A172 (cell line): Measurements from ENCODE around the gene FCAMR. TPM values are rescaled to one million over a fixed set of nuclear protein-coding genes. Genes with fewer than 3 reads are reported as not detected.
A peak's percentile ranks its signal among the peaks of the same experiment; 100 is the strongest.

Source experiments
- DNase-seq: peaks from one replicate; pipeline ENCODE4 v3.0.0-alpha.2; 2015; ENCODE audit warnings: low spot score
- total RNA-seq: library from RNA; depleted of rRNA; stranded (reverse); fragments of >200 nt; shearing (Covaris generic); gene quantifications from 2 replicates; pipeline ENCODE4 v1.2.3, GENCODE V29; 2014; rRNA removed

FCAMR gene, protein sequence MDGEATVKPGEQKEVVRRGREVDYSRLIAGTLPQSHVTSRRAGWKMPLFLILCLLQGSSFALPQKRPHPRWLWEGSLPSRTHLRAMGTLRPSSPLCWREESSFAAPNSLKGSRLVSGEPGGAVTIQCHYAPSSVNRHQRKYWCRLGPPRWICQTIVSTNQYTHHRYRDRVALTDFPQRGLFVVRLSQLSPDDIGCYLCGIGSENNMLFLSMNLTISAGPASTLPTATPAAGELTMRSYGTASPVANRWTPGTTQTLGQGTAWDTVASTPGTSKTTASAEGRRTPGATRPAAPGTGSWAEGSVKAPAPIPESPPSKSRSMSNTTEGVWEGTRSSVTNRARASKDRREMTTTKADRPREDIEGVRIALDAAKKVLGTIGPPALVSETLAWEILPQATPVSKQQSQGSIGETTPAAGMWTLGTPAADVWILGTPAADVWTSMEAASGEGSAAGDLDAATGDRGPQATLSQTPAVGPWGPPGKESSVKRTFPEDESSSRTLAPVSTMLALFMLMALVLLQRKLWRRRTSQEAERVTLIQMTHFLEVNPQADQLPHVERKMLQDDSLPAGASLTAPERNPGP
- total RNA-seq: not detected in 2 replicates

DNA sequence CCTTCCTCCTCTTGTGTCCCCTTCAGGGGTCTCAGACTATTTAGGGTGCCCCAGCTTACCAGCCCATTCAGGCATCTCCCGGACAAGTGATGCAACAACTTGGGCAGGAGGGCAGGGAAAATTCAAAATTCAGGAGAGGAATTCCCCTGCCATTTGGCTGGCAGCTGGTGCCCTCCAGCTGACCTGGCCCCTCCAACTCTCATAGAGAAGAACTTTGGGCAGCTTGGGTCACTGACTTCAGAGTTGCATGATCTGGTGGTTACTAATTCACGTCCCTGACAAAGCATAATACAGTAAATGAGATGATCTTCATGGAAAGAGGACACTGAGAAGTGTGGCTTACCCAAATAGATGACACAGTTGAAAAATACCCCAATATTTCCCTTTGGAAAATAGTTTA, at the start of gene FCAMR:
FCAMR (minus strand) TSS at position 15 of the 400 bp plus-strand sequence. CDS start 335 bp downstream, outside the sequence.
- no peak for DNase-seq

DNA sequence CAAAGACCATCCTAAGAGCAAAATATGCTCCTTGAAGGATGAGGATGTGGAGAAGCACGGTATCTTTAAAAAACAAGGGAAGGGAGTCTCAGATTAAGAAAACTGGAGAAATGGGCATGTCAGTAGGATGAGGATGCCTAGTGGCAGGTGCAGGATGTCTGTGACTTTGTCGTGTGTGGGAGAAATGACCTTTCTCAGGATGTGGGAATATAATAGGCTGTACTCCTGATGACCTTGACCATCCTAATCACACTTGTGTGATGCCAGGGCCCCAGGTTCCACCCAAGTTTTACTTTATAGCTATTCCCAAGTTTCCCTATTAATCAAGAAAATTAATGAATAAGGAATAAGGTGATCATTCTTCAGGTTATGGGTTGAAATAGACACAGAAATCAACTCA, 49.4 kb upstream of the FCAMR start:
- no peak for DNase-seq

DNA sequence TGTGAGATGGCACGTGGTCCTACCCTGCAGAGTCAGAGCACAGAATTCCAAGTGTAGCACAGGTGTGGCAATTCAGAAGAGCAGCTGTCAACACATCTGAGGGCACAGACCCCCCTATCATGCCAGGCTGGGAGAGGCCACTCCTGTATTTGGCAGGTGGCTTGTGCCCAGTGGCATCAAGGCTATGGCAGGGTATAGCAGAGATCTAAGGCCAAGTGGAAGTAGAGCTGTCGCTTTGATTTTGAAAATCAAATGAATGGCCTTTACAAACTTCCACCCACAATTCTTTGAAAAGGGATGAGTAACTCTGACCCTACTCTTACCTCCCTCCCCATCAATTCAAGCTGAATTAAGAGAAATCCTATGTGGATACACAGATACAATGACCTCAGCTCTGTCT, 48.9 kb upstream of the FCAMR start:
- DNase-seq: no peak

DNA sequence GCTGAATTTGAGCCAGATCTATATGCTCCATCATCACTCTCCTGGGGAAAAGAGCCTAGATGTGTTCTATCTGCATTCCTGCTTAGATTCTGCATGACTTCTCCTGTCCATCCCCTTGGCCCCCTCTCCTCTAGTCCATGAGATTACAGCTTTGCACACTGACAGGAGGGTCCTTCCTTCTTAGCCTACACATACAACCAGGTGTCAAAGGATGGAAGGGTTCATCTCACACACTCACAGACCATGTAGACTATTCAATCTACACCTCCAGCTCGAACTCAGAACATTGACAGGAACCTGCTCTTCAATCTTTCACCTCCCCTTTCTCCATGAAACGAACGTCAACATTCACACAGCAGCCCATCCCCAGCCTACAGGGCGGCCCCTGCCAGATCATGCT, 48.4 kb upstream of the FCAMR start:
- DNase-seq: no peak

DNA sequence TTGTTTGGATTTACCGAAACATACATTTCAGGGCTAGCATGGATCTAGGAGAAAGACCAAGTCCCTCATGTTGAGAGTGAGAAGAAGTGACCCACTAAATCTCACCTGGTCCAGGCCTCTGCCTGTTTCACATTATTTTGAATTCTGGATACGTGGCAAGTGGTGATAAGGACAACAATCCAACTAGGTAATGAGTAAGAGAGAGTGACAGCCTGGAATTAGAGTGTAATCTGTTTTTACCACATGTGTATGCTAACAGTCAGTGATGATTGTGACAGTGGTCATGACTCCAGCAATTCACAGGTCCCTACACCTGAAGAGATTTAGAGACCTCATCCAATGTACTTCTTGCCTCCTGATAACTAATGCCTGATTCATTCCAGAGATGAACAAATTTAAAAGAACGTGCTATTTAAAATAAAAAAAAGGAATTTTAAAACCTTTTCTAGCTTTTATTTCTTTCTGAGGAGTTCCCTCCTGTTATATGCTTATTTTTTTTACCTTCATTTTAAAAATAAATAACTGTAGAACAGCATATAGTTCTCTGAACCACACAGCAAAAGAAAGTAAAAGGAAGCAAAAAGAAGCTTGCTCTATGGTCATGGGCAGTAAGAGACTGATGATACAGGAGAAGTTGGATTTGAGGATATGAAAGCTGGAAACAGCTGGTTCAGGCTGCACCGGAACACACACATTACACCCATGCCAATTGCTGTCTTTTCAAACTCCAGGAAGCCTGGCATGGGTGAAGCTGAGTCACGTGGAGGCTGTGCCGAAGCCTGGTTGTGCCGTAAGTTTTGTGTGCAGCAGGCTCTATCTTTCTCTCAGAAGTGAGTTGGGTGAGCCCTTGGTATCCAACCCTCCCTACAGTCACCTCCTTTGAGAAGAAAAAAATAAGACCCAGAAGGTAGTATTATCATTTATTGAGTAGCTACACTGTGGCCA, 47.6 kb upstream of the FCAMR start:
- no peak for DNase-seq

DNA sequence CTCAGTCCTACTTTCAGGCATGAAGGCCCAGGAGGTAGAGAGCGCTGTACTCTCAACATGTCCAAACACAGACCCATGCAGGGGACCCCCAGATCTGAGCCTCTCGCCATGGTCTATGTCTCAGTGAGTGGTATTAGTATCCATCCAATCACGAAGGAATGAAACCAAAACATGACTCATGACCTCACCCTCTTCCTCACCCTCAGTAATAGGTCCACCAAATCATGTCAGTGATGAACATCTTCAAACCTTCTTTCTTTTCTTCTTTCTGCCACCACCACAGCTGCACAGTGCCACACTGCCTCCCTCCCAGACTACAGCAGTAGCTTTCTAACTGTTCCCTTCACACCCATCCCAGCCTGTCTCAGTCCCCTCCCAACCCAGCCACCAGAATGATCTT, 45.5 kb upstream of the FCAMR start:
- no peak for DNase-seq

DNA sequence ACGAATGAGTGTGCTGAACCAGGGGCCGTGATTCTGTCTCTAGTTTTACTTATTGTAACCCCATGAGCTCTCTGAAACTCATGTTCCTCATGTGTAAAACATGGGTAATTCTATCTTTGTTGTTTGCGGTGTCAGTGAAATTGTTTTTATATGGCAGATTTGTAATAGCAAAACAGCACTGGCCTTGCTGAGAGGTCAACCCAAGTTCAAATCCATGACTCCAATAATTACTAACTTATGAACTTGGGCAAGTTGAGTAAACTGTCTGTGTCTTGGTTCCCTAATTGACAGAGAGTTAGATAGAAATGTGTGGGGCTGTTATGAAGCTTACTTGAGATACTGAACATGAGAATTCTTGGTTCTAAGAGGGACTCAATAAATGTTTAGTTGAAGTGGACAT, 44.5 kb upstream of the FCAMR start:
- no peak for DNase-seq

DNA sequence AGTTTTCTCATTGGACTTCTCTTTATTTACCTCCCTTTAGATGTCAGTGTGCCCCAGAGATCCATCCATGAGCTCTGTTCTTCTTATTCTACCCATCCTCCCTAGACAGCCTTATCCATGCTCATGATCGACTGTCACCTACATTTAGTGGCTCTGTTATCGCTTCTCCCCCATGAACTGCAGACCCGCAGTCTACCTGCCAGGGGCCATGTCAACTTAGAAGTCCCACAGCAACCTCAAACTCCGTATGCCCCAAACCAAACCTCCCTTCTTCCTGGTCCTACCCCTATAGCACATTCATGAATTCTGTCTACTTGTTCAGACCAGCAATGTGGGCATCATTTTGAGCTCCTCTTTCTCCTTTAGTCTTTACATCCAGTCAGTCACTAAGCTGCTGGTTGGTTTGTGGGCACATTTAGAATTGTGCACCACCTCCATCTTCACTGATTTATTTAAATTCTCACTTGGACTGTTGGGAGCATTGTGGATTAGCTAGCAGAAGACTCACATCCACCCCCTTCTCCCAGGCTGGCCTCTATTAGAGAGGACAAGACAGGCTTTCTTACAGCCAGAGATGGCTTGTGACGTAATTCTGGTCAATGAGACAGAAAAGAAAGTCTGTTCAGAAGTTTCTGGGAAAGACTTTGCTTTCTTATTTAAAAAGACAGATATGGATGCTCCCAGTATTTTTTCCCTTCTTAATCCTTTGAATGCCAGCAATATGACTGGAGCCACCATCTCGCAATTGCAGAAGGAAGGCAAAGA, 43.2 kb upstream of the FCAMR start:
- no peak for DNase-seq

DNA sequence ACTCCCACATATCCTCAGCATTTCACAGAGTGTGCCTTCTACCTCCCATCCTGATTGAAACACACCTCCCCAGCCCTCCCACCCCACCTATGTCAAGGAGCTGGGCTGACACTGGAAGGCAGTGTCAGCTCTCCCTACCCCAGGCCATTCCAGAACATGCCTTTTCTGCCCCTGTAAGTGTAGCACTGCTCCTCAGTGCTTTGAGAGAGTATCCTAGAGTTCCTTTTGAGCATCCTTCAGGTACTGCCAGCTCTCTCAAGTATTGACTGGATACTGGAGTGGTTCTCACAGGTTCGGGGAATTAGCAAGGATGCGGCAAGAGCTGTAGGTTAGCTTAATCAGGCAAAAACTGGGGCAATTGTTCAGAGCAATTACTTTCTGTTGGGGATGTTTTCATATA, 40.5 kb upstream of the FCAMR start:
- DNase-seq: no peak

DNA sequence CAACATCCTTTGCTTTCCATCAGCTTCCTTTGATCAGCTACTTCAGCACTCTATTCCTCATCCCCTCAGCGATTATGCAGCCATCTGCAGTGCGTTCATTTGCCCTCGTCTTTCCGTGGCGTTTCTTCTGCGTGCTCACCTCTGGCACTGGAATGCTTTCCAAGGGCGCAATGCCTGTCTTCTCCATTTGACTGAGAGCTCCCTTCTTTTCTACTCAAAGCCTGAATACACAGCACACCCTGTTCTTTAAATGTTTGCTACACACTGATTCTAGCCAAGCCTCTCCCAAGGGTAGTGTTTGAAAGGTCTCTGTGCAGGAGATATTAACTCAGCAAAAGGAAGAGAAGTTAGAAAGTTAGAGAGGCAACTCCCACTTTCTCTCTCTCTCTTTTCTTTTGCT, 39.7 kb upstream of the FCAMR start:
- DNase-seq: no peak

DNA sequence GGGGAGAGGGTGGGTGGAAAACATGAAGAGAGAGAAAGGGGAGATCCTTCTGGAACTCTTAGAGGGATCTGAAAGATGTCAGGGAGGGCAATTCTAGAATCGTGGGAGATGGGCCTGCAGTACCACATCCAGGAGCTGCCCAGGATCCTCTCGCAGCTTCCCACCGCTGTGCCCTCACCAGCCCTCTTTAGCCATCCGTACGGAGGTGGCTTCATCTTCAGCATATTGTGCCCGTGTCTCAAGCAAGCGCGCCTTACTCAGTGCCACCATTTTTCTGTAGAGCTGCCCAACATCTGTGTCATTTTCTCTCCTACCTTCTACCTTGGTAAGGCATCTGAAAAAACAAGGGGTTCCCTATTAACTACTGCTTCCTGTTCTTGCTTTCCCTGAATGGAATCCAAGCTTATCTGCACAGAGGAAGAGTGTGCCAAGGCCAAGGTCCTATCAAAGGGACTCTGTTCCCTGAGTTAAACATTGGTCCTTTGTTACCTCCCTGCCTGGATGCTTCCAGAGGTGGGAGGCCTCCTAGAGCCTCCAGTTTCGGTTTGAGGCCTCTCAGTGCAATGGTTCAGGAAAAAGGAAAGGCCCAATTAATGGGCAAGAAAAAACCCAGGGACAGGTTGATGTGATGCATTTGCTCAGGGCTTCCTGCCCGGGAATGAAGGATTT, 39.1 kb upstream of the FCAMR start:
- no peak for DNase-seq

DNA sequence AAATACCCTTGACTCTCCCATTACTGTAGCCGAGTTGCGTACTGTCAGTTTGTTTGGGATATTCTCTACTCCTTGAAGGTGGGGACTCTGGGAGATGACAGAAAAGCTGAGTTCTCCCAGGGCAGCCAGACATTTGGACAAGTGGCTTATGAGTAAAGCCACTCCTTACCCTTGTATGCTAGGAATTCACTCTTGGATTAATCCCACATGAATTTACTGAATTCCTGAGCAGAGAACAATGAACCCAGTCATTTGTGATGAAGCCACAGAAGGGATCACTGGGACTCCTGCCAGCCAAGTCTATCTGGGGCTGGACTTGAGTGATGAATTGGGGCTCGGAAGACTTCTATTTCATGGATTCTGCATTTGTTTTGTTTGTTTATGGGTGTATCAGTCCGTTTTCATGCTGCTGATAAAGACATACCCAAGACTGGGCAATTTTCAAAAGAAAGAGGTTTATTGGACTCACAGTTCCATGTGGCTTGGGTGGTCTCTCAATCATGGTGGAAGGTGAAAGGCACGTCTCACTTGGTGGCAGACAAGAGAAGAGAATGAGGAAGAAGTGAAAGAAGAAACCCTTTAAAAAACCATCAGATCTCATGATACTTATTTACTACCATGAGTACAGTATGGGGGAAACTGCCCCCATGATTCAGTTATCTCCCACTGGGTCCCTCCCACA, 37.2 kb upstream of the FCAMR start:
- DNase-seq: peak; percentile 99

DNA sequence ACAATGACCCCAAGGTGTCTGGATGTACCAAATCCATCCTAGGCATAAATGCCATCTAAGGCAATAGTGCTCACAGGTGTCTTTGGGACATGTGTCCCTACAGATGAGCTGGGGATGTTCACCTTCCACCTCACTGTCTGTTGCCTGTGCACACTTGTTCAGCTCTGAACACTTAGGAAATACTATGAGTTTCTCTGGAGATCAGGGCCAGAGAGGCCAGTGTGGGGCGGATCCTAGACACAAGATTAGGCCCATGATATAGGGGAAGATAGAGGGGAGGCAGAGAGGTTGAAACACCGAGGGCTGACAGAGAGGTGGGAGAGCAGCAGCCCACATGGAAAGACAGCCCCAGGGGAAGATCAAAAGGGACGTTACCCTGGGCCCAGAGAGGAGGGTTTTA, 36.7 kb upstream of the FCAMR start:
- no peak for DNase-seq

DNA sequence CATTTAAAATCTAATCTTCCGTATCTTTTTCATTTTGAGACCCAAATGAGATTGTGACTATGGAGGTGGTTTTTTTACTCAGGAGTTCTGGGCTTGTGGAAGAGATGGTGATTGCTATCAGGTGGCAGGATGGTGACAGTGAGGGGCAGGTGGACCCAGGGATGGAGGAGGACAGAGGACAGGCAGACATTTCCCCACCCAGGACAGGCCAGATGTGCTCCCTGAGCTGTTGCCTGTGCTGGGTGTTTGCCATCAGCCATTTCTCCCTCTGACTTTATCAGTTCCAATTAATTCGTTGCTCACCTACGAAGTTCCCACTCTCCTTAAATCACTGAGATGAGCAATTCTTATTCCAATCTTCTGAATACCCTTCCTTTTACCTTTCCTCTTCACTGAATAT, 35.8 kb upstream of the FCAMR start:
- no peak for DNase-seq

DNA sequence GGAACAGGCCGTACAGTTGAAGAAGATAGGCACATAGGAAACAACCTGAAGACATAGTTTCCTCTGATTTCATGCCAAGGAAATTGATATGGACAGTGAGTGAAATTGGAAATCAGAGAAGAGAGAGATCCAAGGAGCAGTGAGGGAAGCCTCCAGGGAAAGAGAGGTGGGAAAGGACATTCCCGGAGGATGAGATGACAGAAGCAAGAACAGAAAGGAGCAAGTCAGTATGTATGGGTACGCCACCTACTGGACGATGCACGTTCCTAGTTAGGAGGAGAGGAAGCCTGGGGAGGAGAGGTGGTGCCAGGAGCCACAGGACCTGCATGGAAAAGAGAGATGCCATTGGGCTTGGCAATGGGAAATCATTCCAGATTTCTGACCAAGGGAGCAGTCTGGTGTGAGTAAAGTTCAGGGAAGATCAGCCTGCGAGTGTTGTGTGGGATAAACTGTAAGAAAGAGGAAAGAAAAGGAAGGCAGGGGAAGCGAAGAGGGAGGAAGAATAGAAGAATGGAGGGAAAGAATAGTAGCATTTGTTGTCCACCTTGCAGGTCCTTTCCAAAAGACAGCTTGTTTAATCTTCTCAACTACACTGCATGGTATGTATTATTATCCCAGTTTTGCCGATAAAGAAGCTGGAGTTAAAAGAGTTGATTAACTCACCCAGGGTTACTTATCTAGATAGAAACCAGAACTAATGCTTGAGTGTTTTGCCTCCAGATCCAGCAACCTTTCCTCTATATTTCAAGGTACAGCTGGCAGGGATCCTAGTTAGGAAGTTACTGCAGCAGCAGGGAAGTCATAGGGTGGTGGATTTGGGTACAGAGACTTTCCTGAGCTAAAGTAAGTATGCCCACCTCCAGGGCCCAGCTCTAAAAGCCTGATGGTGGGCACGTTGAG, 34.9 kb upstream of the FCAMR start:
- DNase-seq: peak; percentile 89

DNA sequence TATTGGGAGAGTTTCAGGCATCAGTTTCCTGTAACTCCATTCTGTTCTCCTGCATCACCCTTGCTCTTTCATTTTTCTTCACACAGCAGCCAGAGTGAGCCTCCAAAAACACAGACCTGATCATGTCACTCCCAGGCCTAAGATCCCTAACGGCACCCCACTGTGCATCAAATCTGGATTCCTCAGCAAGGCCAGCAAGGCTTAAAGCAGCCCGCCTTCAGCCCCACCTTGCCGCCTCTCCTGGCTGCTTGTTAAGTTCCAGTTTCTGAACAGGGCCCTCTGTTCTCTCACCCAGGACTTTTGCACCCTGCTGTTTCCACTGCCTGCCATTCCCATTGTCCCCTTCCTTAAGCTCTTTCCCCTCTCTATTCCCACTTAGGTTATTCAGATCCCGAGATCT, 33.0 kb upstream of the FCAMR start:
- DNase-seq: no peak

DNA sequence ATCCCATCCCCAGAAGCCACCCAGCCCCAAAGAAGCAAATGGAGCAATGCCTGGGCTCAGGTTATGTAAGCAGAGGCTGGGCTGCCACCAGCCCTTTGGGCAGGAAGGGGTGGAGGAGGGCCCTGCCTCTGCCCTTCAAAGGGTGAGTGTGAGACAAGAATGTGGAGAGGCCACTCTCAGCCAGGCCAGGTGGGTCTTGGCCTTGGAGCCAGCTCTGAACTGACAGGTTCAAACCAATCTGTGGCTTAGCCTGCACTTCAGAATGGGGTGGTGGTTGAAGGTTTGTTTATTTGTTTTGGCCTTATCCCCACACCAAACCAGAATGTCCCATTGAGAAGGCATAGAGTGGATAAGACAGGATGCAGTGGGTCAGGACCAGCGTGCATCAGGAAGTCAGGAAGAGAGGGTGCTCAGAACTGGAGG, 32.5 kb upstream of the FCAMR start:
- peak; percentile 70 for DNase-seq

DNA sequence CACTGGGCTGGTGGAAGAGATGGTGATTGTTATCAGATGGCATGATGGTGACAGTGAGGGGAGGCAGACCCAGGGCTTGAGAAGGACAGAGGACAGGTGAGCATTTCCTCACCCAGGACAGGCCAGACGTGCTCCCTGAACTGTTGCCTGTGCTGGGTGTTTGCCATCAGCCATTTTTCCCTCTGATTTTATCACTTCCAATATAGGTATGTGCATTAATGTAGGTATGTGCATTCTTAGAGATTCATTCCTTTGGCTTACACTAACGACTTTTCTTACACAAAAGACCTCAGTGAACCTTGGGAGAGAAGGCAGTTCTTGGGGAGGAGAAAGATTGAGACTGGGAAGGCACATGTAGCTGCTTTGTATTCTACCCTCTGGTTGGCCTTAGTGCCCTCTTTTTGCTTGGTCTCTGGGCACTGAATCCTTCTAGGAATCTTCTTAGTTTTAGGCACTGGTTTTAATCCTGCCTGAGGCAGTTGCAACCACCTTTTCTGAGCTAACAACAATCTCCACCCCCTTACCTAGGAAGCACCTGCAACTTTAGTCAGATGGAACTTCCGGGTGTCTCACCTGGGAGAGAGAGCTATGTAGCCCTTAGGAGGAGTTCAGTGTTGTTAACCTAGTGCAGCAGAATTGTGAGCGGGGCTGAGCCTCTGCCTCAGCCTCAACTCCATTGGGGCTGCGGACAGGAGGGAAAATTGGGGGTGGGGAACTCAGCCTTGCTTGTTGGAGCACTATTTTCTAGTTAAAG, 31.4 kb upstream of the FCAMR start:
- no peak for DNase-seq
